ENCODE measurements around the gene LRRIQ1.

Gene LRRIQ1

DNA sequence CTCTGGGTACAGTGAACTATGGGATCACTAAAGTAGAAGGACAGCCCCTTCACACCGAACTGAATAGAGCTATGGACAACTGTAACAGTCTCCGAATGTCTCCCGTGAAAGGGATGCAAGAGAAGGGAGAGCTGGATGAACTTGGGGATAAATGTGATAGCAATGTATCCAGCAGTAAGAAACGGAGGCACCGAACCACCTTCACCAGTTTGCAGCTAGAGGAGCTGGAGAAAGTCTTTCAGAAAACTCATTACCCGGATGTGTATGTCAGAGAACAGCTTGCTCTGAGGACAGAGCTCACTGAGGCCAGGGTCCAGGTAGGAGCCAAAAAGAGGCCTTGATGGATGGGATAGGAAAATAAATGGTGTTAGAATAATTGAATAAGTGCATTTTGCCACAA, 247.4 kb downstream of the LRRIQ1 start:
- DNase-seq (ENCODE audit: low read depth), result no peak

All from GM04504 (cell line).